GM10266 (cell line): ENCODE data around the gene UGT2A3.

Source experiments
- DNase-seq: peaks from one replicate; pipeline ENCODE4 v3.0.0; 2012; ENCODE audit errors: extremely low spot score
- CTCF ChIP-seq: IDR thresholded peaks from 2 replicates; pipeline ENCODE4 v1.5.1; 2012; ENCODE audit warnings: mild to moderate bottlenecking, low read depth; ENCODE audit not compliant: control insufficient read depth, insufficient read depth; ENCODE audit errors: missing control alignments

The UGT2A3 gene

GRCh38 chr4:68912807-68913206, 38.8 kb downstream of the UGT2A3 start:
- TF ChIP-seq CTCF: no peak
- DNase-seq: no peak

GRCh38 chr4:68909385-68909784, 42.2 kb downstream of the UGT2A3 start:
- DNase-seq: no peak
- TF ChIP-seq CTCF: no peak

- DNase-seq: no peak
- TF ChIP-seq CTCF: no peak
These were observed 43.6 kb downstream of the UGT2A3 start for GRCh38 chr4:68907788-68908700.

- no peak for DNase-seq
- TF ChIP-seq CTCF: no peak
These were observed 44.4 kb downstream of the UGT2A3 start for GRCh38 chr4:68907245-68907644.

GRCh38 chr4:68906780-68907137, 44.8 kb downstream of the UGT2A3 start:
- DNase-seq: no peak
- TF ChIP-seq CTCF: no peak

- no peak for DNase-seq
- no peak for TF ChIP-seq CTCF
These were observed 45.4 kb downstream of the UGT2A3 start for GRCh38 chr4:68905939-68906779.

- no peak for TF ChIP-seq CTCF
- DNase-seq: no peak
These were observed 46.0 kb downstream of the UGT2A3 start for GRCh38 chr4:68905598-68905938.
